ENCODE data around the gene GET4. TPM values are rescaled to one million over a fixed set of nuclear protein-coding genes. Genes with fewer than 3 reads are reported as not detected.

GET4 gene
- total and polyA plus RNA-seq, 2 of the 4 experiments (the other 2 are of a cell fraction) = 11.3 to 30.9 TPM

DNA sequence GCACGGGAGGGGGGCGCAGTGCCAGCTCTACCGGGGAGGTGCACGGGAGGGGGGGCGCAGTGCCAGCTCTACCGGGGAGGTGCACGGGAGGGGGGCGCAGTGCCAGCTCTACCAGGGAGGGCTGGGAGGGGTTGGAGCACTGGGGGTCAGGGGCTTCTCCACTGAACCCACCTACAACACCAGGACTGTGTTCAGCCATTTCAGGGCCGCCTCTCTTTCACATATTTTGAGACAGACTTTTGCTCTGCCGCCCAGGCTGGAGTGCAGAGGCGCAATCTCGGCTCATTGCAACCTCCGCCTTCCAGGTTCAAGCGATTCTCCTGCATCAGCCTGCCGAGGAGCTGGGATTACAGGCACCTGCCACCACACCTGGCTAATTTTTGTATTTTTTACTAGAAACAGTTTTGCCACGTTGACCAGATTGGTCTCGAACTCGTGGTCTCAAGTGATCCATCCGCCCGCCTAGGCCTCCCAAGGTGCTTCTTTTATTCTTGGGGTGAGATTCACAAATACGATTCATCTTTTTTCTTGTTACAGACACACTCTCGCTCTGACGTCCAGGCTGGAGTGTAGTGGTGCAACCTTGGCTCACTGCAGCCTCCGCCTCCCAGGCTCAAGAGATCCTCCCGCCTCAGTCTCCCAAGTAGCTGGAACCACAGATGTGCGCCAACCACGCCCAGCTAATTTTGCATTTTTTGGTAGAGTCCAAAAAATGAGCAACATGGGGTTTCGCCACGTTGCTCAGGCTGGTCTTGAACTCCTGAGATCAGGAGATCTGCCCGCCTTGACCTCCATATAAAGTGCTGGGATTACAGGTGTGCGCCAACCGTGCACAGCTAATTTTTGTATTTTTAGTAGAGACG, 41.1 kb downstream of the GET4 start:
- WGBS, 2 experiments (ENCODE audit: extremely low coverage in 2 of 2, insufficient read length in 1 of 2) = 95% methylated on average over 9 of the region's 33 CpGs; no CpG with 5 or more reads in 1 of the 2 experiments
- POLR2A ChIA-PET (ENCODE audit: unreplicated experiment) = no interaction called here

More for the DNA sequence above, 41.1 kb downstream of the GET4 start:
- H2BK15ac ChIP-seq (ENCODE audit: low read depth, low read length) = no peak overlapping the region
- no peak overlapping the region for H3K4ac ChIP-seq (ENCODE audit: low read depth, low read length)
- H3K23ac ChIP-seq (ENCODE audit: low read depth, low read length) = no peak overlapping the region
- no peak for TF ChIP-seq CEBPB (IDR thresholded peaks at IDR 0.05; ENCODE audit: low read depth, low read length)
- no peak for TF ChIP-seq NFE2L2 (IDR thresholded peaks at IDR 0.05; ENCODE audit: low read depth, low read length)
- no peak for TF ChIP-seq CHD1 (IDR thresholded peaks at IDR 0.05; ENCODE audit: low read depth, low read length)
- in situ Hi-C loops (cut with MboI; ENCODE audit: low sequenced_read_pairs) (no loop called here), intact Hi-C loops (cut with micrococcal nuclease) (no loop called here), dilution Hi-C loops (cut with HindIII; ENCODE audit: low sequenced_read_pairs, unreplicated experiment) (no loop called here)
- no peak overlapping the region for H4K5ac ChIP-seq (ENCODE audit: low read depth, low read length)
- no peak overlapping the region for H3K4me2 ChIP-seq (ENCODE audit: low read depth, low read length)
- no peak overlapping the region for H2BK120ac ChIP-seq (ENCODE audit: low read depth, low read length)
- H3K18ac ChIP-seq (ENCODE audit: low read depth, low read length) = no peak overlapping the region
- H3K27me3 ChIP-seq (ENCODE audit: control insufficient read depth, insufficient read depth, low read length) = no peaks in the 10 kb centered on the region
- H3K9me3 ChIP-seq (ENCODE audit: control insufficient read depth, insufficient read depth, low read length) = no peaks in the 10 kb centered on the region
- H3K9me1 ChIP-seq (ENCODE audit: insufficient read depth, low read length) = no peaks in the 10 kb centered on the region
- H2BK5ac ChIP-seq (ENCODE audit: low read depth, low read length, poor library complexity, severe bottlenecking) = no peak overlapping the region
- H4K8ac ChIP-seq (ENCODE audit: low read depth in 2 of 2, low read length in 2 of 2) = no peak overlapping the region
- no peak overlapping the region for H3K9ac ChIP-seq (ENCODE audit: low read depth, low read length)
- no peaks in the 10 kb centered on the region for H4K20me1 ChIP-seq (ENCODE audit: insufficient read depth, low read length)
- ATAC-seq (ENCODE audit: low read depth) (no peak), DNase-seq (no peak)
- no peaks in the 10 kb centered on the region for H3K4me1 ChIP-seq (ENCODE audit: control insufficient read depth, insufficient read depth, low read length)
- no peak overlapping the region for H2AFZ ChIP-seq (replicated peaks; ENCODE audit: low read length, poor library complexity)
- no peak overlapping the region for H2AK5ac ChIP-seq (ENCODE audit: low read depth, low read length)
- no peak overlapping the region for H4K91ac ChIP-seq (ENCODE audit: insufficient read depth, low read depth, low read length)
- H3K56ac ChIP-seq (ENCODE audit: extremely low read depth, insufficient read depth, low read length) = no peak overlapping the region
- no peak overlapping the region for H3K4me3 ChIP-seq (ENCODE audit: insufficient read depth, low read depth, low read length)
- no peaks in the 10 kb centered on the region for H3K36me3 ChIP-seq (ENCODE audit: control insufficient read depth, insufficient read depth, low read length)
- H3K79me1 ChIP-seq (ENCODE audit: low read depth in 1 of 2, low read length in 2 of 2) = no peaks in the 10 kb centered on the region
- no peak overlapping the region for H2AK9ac ChIP-seq (replicated peaks; ENCODE audit: low read depth, low read length, poor library complexity)
- H3K14ac ChIP-seq (replicated peaks; ENCODE audit: low read depth, low read length) = no peak overlapping the region
- CTCF ChIA-PET = no interaction called here
- no TSS peak for BruUV-seq (replicated peaks)
- H2BK20ac ChIP-seq (ENCODE audit: low read depth, low read length) = no peak overlapping the region
- no peak overlapping the region for H3K27ac ChIP-seq (ENCODE audit: insufficient read depth, low read length)

Data from IMR-90 (cell line).